ENCODE data around the gene AKIRIN1.

DNA sequence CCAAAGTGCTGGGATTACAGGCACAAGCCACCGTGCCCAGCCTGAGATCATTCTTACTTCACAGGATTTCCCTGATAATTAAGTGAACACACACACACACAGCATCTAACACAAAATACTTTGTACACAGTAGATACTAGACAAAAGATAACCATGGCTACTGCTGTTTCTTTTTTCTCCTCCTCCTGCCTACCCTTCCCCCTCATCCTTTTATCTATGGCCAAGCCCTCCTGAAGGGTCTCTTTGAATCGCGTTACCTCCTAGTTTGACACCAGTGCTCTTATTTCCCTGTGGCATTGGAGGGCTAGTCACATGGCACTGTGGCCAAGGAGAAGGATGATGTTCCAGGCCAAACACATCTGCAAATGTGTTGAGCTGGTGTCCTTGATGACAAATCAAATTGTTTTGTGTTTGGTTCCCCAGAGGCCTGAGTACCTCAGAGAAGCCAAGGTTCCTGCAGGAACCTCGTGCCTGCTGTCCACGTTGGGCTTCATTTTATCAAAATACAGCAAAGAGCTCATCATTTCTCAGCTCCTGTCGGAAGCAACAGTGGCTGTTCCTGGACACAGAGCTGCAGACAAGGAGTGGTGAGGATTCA, 55.6 kb downstream of the AKIRIN1 start:
- TF ChIP-seq, protein P1, sequence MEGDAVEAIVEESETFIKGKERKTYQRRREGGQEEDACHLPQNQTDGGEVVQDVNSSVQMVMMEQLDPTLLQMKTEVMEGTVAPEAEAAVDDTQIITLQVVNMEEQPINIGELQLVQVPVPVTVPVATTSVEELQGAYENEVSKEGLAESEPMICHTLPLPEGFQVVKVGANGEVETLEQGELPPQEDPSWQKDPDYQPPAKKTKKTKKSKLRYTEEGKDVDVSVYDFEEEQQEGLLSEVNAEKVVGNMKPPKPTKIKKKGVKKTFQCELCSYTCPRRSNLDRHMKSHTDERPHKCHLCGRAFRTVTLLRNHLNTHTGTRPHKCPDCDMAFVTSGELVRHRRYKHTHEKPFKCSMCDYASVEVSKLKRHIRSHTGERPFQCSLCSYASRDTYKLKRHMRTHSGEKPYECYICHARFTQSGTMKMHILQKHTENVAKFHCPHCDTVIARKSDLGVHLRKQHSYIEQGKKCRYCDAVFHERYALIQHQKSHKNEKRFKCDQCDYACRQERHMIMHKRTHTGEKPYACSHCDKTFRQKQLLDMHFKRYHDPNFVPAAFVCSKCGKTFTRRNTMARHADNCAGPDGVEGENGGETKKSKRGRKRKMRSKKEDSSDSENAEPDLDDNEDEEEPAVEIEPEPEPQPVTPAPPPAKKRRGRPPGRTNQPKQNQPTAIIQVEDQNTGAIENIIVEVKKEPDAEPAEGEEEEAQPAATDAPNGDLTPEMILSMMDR (IDR thresholded peaks at IDR 0.05; ENCODE audit: insufficient read depth, low read depth, low read length): no peak
- no peak for TF ChIP-seq EZH2 (IDR thresholded peaks at IDR 0.05; ENCODE audit: insufficient read depth, low read length)
